HG02981 (cell line): ENCODE data around the gene GPR87.

ENCODE experiments used
- ATAC-seq: cut with Tn5 transposase; IDR thresholded peaks from one replicate; pipeline ENCODE4 v1.9.1; 2021; ENCODE audit warnings: mild to moderate bottlenecking, moderate library complexity; ENCODE audit not compliant: unreplicated experiment

GPR87 gene

GRCh38 chr3:151318313-151318712, 1.7 kb upstream of the GPR87 start:
- no peak for ATAC-seq

GRCh38 chr3:151315846-151316245, 774 bp downstream of the GPR87 start:
- no peak for ATAC-seq

GRCh38 chr3:151315136-151315535, 1.5 kb downstream of the GPR87 start:
- ATAC-seq: no peak

GRCh38 chr3:151314593-151314992, 2.0 kb downstream of the GPR87 start:
- ATAC-seq: no peak

- no peak for ATAC-seq
These were observed 2.5 kb downstream of the GPR87 start for GRCh38 chr3:151314137-151314536.

GRCh38 chr3:151312972-151313371, 3.6 kb downstream of the GPR87 start:
- ATAC-seq: no peak

DNA sequence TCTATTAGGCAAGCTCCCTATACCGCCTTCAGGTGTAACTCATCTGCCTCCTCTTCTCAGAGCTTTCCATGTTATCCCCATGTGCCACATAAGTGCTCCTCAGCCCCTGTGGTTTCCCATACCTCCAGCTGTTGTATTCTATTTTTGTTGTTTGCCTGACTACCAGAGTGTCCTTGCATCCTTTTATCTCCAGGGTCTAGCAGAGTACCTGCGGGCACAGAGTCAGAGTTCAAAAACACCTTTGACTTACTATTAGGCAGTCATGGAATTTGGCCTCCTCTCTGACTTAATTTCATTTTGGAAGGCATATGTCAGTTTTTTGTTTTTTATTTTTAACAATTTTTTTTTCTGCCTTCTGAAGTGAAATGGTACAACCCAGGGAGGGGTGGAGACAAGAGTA, 7.1 kb downstream of the GPR87 start:
- ATAC-seq: no peak

DNA sequence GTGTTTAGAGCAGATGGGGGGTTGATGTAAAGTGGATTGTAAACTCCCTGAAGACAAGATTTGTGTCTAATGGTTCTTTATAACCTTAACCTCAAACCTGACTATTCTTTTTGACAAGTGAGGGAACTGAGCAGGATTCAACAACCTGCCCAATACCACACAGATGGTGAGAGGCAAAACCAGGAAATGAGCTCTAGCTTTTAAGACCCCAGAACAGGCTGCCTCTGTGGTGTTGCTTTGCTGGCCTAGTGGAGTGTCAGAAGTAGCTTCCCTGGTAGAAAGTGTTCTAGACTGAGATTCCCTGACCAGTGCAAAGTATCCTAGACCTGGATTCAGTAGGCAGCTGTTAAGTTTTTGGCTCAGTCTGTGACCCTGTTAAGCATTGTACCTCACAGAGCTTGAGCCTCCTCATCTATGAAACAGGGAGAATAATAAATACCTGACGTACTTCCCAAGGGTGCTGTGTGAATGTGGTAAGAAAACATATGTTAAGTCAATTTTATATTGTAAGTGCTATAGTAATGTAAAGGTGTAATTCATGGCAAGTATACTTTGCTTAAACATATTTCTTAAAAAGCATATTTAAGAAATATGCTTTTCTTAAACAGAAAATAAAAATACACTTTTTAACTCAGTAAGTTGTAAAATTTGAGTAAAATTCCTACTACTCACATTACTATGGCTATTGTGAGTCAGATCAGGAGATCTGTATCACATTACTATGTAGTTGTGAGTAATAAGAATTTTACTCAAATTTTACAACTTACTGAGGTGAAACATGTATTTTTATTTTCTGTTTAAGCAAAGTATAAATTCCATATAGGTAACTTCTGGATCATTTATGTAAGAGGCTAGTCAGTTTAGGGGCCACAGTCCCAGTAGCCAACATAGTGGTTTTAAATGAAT, 8.8 kb downstream of the GPR87 start:
- no peak for ATAC-seq

GRCh38 chr3:151307131-151307530, 9.5 kb downstream of the GPR87 start:
- no peak for ATAC-seq

- no peak for ATAC-seq
These were observed 10.3 kb downstream of the GPR87 start for GRCh38 chr3:151306168-151306810.

DNA sequence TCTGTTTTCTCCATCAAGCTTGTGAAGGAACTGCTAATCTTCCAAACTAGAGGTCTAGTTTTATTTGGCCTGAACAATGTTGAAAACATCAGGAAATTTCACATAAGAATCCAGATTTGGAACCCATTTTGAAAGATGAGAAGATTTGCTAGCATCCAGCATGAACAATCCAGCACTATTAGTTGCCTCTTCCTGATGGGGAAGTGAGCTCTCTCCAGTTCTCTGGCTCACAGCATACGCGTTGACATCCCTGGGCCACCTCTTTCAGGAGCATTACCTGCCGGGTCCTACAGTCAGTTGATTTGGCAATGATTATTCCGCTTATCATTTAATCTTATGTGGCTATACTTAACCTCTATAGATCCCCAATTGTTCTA, 10.9 kb downstream of the GPR87 start:
- no peak for ATAC-seq

DNA sequence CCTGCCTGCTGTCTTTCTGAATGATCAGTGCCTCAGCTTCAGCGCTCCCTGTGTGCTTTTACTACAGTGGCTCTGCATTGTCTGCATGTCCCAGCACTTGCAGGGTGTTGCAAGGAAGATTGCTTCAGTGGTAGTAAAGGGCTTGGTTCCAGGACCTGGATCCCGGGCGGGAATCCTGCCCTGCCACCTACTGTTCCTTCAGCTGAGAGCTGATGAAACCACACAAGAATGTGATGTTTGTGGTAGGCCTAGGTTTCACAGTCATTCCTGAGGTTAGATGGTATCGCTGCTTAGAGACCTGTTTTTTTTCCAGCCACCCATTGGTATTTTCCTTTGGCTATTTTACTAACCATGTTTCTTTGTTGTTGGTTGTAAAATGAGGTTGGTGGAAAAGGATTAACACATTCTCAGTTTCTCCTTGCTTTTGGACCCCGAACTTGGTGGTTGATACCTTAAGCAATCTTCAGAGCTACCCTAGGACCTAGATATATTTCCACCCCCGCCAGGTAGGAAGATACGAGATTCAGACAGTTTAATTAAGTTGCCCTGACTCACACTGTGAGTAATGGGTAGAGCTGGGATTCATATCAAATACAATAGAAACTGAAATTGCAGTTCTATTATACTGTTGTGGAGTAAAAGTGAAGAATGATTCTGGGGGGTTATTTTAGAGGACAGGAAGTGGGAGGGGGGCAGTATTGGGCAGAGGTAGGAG, 11.4 kb downstream of the GPR87 start:
- ATAC-seq: no peak

DNA sequence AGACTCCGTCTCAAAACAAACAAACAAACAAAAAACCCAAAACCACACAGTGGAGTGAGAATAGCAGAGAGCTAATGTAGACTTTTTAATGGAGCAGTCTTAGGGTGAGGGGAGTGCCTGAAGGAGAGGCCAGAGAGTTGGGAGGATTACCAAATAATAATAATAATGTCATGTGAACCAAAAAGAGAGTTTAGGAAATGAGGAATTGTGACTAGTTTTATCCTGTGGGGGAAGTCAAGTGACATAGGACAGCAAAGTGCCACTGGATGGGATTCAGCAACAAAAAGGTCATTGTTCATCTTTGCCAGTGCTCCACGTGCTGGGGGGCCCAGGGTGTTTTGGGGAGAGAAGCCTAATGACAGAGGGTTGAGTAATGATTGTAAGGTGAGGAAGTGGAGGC, 12.9 kb downstream of the GPR87 start:
- no peak for ATAC-seq

DNA sequence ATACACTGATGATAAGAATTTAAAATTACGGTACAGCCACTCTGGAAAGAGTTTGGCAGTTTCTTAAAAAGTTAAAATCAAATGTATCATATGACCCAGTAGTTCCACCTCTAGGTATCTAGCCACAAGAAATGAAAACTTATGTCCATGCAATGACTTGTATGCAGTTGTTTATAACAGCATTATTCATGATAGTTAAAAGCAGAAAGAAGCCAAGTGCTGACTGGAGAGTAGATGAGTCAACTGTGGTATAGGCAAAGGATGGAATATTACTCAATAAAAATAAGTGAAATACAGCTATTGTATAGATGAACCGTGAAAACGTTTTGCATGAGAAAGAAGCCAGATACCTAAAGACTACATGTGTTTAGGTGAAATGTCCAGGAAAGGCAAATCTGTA, 14.8 kb downstream of the GPR87 start:
- ATAC-seq: no peak

GRCh38 chr3:151300539-151300938, 16.1 kb downstream of the GPR87 start:
- ATAC-seq: no peak

- ATAC-seq: no peak
These were observed 17.6 kb downstream of the GPR87 start for GRCh38 chr3:151299006-151299405.

GRCh38 chr3:151297429-151297828, 19.2 kb downstream of the GPR87 start:
- no peak for ATAC-seq

GRCh38 chr3:151296226-151296625, 20.4 kb downstream of the GPR87 start:
- no peak for ATAC-seq

- ATAC-seq: no peak
These were observed 23.5 kb downstream of the GPR87 start for GRCh38 chr3:151293127-151293526.

DNA sequence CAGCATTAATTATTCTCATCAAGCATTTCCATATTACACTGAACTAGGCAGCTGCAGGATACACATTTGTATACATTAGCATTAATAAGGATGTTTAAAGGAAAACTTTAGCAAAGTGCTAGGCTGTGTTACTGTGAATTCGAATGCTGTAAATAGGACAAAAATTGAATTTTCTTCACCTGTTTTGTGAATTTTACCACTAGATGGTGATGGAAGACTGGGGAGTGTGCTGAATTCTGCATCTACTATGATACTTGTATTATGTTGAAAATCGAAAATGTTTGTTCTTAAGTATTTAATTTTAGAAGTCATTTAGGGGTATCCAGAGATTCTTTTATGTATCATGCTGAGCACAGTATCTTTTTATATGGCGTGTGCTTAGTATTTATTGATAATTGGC, 25.9 kb downstream of the GPR87 start:
- no peak for ATAC-seq

GRCh38 chr3:151289445-151289844, 27.2 kb downstream of the GPR87 start:
- no peak for ATAC-seq

DNA sequence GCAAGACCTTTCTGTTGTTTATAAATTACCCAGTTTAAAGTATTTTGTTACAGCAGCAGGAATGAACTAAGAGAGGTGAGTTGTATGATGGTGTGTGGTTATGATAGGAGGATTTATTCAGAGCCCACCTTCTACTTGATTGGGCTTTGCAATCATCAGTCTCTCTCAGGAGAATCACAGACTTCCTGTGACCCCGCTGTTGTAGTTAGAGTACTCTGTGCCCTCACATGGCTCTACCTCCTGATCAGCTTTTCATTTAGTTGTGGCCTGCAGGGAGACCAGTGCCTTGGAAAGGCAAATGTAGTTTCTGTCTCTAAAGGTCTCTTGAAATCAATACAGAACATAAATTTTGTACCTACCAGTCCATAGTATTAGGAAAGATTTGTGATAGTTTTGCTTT, 30.7 kb downstream of the GPR87 start:
- no peak for ATAC-seq
